ENCODE data around the gene HNF1B. TPM values are rescaled to one million over a fixed set of nuclear protein-coding genes. Genes with fewer than 3 reads are reported as not detected.

HNF1B gene
- 2.9 TPM in 1 of 2 replicates, not detected in the other for total RNA-seq

GRCh38 chr17:37744961-37745800 is at the start of gene HNF1B:
HNF1B (minus strand) TSS chr17:37745059; CDS start chr17:37744884, 175 bp downstream.

GRCh38 chr17:37643118-37643766 is 101.6 kb downstream of the HNF1B start, which contains the start of gene DDX52:
DDX52 (minus strand) TSS chr17:37643446; CDS start chr17:37643420, 26 bp downstream.

Other genes starting within 250 kb of the HNF1B start
- gene SYNRG, start 135.6 kb downstream of the HNF1B start, total RNA-seq = 6.3 and 8.3 TPM in 2 replicates
- gene DDX52, start 101.6 kb downstream of the HNF1B start, total RNA-seq = 14.3 and 24.6 TPM in 2 replicates
- not detected in 2 replicates for gene TBC1D3K, start 179.4 kb upstream of the HNF1B start, total RNA-seq
- gene TBC1D3L, start 244.0 kb upstream of the HNF1B start, total RNA-seq = 3.6 and 3.8 TPM in 2 replicates

Measured in tracheal epithelial cell (primary cell).